ENCODE data around the gene GGA2.

GGA2 gene

GRCh38 chr16:23500862-23501225, 9.4 kb downstream of the GGA2 start:
- TF ChIP-seq, protein P1, sequence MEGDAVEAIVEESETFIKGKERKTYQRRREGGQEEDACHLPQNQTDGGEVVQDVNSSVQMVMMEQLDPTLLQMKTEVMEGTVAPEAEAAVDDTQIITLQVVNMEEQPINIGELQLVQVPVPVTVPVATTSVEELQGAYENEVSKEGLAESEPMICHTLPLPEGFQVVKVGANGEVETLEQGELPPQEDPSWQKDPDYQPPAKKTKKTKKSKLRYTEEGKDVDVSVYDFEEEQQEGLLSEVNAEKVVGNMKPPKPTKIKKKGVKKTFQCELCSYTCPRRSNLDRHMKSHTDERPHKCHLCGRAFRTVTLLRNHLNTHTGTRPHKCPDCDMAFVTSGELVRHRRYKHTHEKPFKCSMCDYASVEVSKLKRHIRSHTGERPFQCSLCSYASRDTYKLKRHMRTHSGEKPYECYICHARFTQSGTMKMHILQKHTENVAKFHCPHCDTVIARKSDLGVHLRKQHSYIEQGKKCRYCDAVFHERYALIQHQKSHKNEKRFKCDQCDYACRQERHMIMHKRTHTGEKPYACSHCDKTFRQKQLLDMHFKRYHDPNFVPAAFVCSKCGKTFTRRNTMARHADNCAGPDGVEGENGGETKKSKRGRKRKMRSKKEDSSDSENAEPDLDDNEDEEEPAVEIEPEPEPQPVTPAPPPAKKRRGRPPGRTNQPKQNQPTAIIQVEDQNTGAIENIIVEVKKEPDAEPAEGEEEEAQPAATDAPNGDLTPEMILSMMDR (IDR thresholded peaks at IDR 0.05): no peak
- H3K27me3 ChIP-seq: no peaks in the 10 kb centered on the region
- no peak overlapping the region for H3K27ac ChIP-seq
- no peaks in the 10 kb centered on the region for H3K36me3 ChIP-seq
- no peaks in the 10 kb centered on the region for H3K9me3 ChIP-seq
- H3K4me3 ChIP-seq (ENCODE audit: low read depth in 1 of 2, low read length in 1 of 2): no peak overlapping the region
- peaks cover 14 to 20% of the 10 kb centered on the region in 2 experiments for H3K4me1 ChIP-seq (ENCODE audit: control insufficient read depth in 1 of 2, insufficient read depth in 1 of 2, low read depth in 1 of 2, low read length in 1 of 2)

DNA sequence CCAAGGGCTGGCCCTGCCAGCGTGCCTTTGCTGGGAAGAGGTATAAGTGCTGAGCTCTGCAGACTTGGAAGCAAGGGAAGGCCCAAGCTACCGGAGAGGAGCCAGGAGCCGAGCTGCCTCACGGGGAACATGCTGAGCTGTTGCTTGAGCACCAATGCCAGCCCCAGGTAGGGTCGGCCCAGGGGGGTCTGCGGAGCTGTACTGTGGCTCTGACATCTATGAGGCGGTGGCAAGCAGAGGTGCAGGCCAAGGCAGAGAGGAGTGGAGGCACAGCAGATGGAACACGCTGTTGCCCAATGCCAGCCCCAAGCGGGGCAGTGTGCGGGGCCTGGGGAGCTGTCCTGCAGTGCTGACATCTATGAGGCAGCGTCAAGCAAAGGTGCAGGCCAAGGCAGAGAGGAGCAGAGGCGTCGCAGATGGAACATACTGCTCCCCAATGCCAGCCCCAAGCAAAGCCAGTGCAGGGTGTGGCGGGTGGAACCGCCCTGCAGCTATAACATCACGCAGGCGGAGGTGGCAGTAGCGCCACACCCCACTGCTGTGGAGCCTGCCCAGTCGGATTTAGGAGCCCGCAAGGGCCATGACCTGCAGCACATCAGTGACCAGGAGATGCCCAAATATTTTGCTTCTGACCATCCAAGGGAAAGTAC, 10.0 kb downstream of the GGA2 start:
- H3K4me1 ChIP-seq (ENCODE audit: control insufficient read depth in 1 of 2, insufficient read depth in 1 of 2, low read depth in 1 of 2, low read length in 1 of 2): peaks cover 14 to 20% of the 10 kb centered on the region in 2 experiments
- H3K27me3 ChIP-seq: no peaks in the 10 kb centered on the region
- no peaks in the 10 kb centered on the region for H3K9me3 ChIP-seq
- H3K4me3 ChIP-seq (ENCODE audit: low read depth in 1 of 2, low read length in 1 of 2): no peak overlapping the region
- no peak overlapping the region for H3K27ac ChIP-seq
- H3K36me3 ChIP-seq: peaks cover 2% of the 10 kb centered on the region
- TF ChIP-seq, protein P1 (IDR thresholded peaks at IDR 0.05): no peak

DNA sequence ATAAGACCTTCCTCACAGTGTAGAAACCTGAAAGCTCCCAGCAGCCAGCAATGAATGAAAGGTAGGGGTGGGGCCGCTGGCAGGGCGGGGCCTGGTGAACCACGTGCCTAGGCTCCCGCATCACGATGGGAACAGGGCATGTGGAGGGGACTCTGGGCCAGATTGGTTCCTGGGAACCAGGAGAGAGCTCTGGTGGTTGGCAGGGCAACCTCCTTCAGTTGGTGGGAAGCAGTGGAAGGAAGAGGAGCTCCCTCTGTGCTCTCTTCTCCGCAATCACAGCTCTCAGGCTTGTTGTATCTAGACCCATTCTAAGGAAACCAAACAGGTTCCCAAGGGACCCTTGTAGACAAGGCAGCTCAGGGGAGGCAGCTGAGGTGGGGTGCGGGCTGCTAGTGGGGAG, 10.5 kb downstream of the GGA2 start:
- Histone ChIP-seq H3K36me3 (peaks cover 5% of the 10 kb centered on the region), H3K4me1 (ENCODE audit: control insufficient read depth in 1 of 2, insufficient read depth in 1 of 2, low read depth in 1 of 2, low read length in 1 of 2) (peaks cover 12 to 16% of the 10 kb centered on the region in 2 experiments), H3K27ac (no peak overlapping the region), H3K27me3 (no peaks in the 10 kb centered on the region), H3K9me3 (no peaks in the 10 kb centered on the region), H3K4me3 (ENCODE audit: low read depth in 1 of 2, low read length in 1 of 2) (no peak overlapping the region)
- TF ChIP-seq, protein P1 (IDR thresholded peaks at IDR 0.05): no peak

GRCh38 chr16:23498863-23499262, 11.4 kb downstream of the GGA2 start:
- H3K9me3 ChIP-seq: no peaks in the 10 kb centered on the region
- peaks cover 14% of the 10 kb centered on the region for H3K36me3 ChIP-seq
- no peak overlapping the region for H3K27ac ChIP-seq
- H3K4me3 ChIP-seq (ENCODE audit: low read depth in 1 of 2, low read length in 1 of 2): no peak overlapping the region
- TF ChIP-seq, protein P1 (IDR thresholded peaks at IDR 0.05): no peak
- no peaks in the 10 kb centered on the region for H3K27me3 ChIP-seq
- peaks cover 3 to 8% of the 10 kb centered on the region in 2 experiments for H3K4me1 ChIP-seq (ENCODE audit: control insufficient read depth in 1 of 2, insufficient read depth in 1 of 2, low read depth in 1 of 2, low read length in 1 of 2)

GRCh38 chr16:23497543-23497868, 12.8 kb downstream of the GGA2 start:
- TF ChIP-seq, protein P1 (IDR thresholded peaks at IDR 0.05): no peak
- H3K36me3 ChIP-seq: peaks cover 28% of the 10 kb centered on the region
- H3K27me3 ChIP-seq: no peaks in the 10 kb centered on the region
- no peaks in the 10 kb centered on the region for H3K9me3 ChIP-seq
- peaks cover 3 to 8% of the 10 kb centered on the region in 2 experiments for H3K4me1 ChIP-seq (ENCODE audit: control insufficient read depth in 1 of 2, insufficient read depth in 1 of 2, low read depth in 1 of 2, low read length in 1 of 2)
- no peak overlapping the region for H3K27ac ChIP-seq
- H3K4me3 ChIP-seq (ENCODE audit: low read depth in 1 of 2, low read length in 1 of 2): no peak overlapping the region
